HG03469 (cell line): ENCODE results near the gene SDC3.

Experiments used
- ATAC-seq: cut with Tn5 transposase; IDR thresholded peaks from one replicate; pipeline ENCODE4 v1.9.1; 2021; ENCODE audit warnings: mild to moderate bottlenecking, moderate library complexity, moderate number of reproducible peaks; ENCODE audit not compliant: unreplicated experiment

The SDC3 gene

GRCh38 chr1:30855686-30856259 lies 52.8 kb downstream of the SDC3 start:
- ATAC-seq, result no peak

- no peak for ATAC-seq
Measured at GRCh38 chr1:30853350-30853749, 55.2 kb downstream of the SDC3 start.

- ATAC-seq, result no peak
Measured at GRCh38 chr1:30852026-30852425, 56.5 kb downstream of the SDC3 start.

GRCh38 chr1:30851286-30851685 lies 57.3 kb downstream of the SDC3 start:
- ATAC-seq, result no peak

- ATAC-seq, result no peak
Measured at GRCh38 chr1:30850607-30851006, 58.0 kb downstream of the SDC3 start.

- ATAC-seq, result no peak
Measured at GRCh38 chr1:30848130-30848529, 60.4 kb downstream of the SDC3 start.

- no peak for ATAC-seq
Measured at GRCh38 chr1:30847358-30847972, 61.1 kb downstream of the SDC3 start.

- no peak for ATAC-seq
Measured at GRCh38 chr1:30846587-30846986, 62.0 kb downstream of the SDC3 start.

- ATAC-seq, result no peak
Measured at GRCh38 chr1:30845904-30846290, 62.7 kb downstream of the SDC3 start.

GRCh38 chr1:30845237-30845903 lies 63.2 kb downstream of the SDC3 start:
- ATAC-seq, result no peak

- no peak for ATAC-seq
Measured at GRCh38 chr1:30844631-30845030, 63.9 kb downstream of the SDC3 start.

GRCh38 chr1:30842697-30843354 lies 65.7 kb downstream of the SDC3 start:
- ATAC-seq, result no peak

- no peak for ATAC-seq
Measured at GRCh38 chr1:30840904-30841598, 67.5 kb downstream of the SDC3 start.

GRCh38 chr1:30839827-30840359 lies 68.7 kb downstream of the SDC3 start:
- ATAC-seq, result no peak

- no peak for ATAC-seq
Measured at GRCh38 chr1:30838996-30839395, 69.6 kb downstream of the SDC3 start.

GRCh38 chr1:30837653-30838052 lies 70.9 kb downstream of the SDC3 start:
- no peak for ATAC-seq

- no peak for ATAC-seq
Measured at GRCh38 chr1:30834253-30834652, 74.3 kb downstream of the SDC3 start.

- ATAC-seq, result no peak
Measured at GRCh38 chr1:30830537-30830936, 78.0 kb downstream of the SDC3 start.

- no peak for ATAC-seq
Measured at GRCh38 chr1:30829889-30830288, 78.7 kb downstream of the SDC3 start.

- no peak for ATAC-seq
Measured at GRCh38 chr1:30824736-30825429, 83.7 kb downstream of the SDC3 start.
